ENCODE measurements around the gene RCC2.
A peak's percentile ranks its signal among the peaks of the same experiment; 100 is the strongest.
"Not testable (repeated sequence)": the region's sequence is repeated elsewhere in the genome, so short reads cannot be mapped to it uniquely, and the experiment has no call there.

RCC2 gene

GRCh38 chr1:17425806-17426600 is 13.5 kb downstream of the RCC2 start:
- H3K4me3 ChIP-seq (ENCODE audit: low read depth, low read length), result no peak overlapping the region

GRCh38 chr1:17423781-17424245 is 15.7 kb downstream of the RCC2 start:
- no peak overlapping the region for H3K4me3 ChIP-seq (ENCODE audit: low read depth, low read length)
- no peak for DNase-seq (ENCODE audit: low read depth)

More at GRCh38 chr1:17425806-17426600, 13.5 kb downstream of the RCC2 start:
- DNase-seq (ENCODE audit: low read depth), result no peak

GRCh38 chr1:17422461-17422860 is 17.0 kb downstream of the RCC2 start:
- DNase-seq (ENCODE audit: low read depth), result no peak
- H3K4me3 ChIP-seq (ENCODE audit: low read depth, low read length), result no peak overlapping the region

GRCh38 chr1:17420391-17420918 is 19.0 kb downstream of the RCC2 start:
- DNase-seq (ENCODE audit: low read depth), result no peak
- H3K4me3 ChIP-seq (ENCODE audit: low read depth, low read length), result no peak overlapping the region

- no peak for DNase-seq (ENCODE audit: low read depth)
- H3K4me3 ChIP-seq (ENCODE audit: low read depth, low read length), result no peak overlapping the region
Measured at GRCh38 chr1:17419626-17420328, 19.7 kb downstream of the RCC2 start.

GRCh38 chr1:17416389-17416788 is 23.1 kb downstream of the RCC2 start:
- no peak overlapping the region for H3K4me3 ChIP-seq (ENCODE audit: low read depth, low read length)
- no peak for DNase-seq (ENCODE audit: low read depth)

GRCh38 chr1:17414022-17414421 is 25.5 kb downstream of the RCC2 start:
- no peak for DNase-seq (ENCODE audit: low read depth)

GRCh38 chr1:17412093-17412870 is 27.2 kb downstream of the RCC2 start:
- DNase-seq (ENCODE audit: low read depth), result no peak
- no peak overlapping the region for H3K4me3 ChIP-seq (ENCODE audit: low read depth, low read length)

More at GRCh38 chr1:17414022-17414421, 25.5 kb downstream of the RCC2 start:
- H3K4me3 ChIP-seq (ENCODE audit: low read depth, low read length), result no peak overlapping the region

- no peak overlapping the region for H3K4me3 ChIP-seq (ENCODE audit: low read depth, low read length)
- DNase-seq (ENCODE audit: low read depth), result no peak
Measured at GRCh38 chr1:17409391-17409811, 30.1 kb downstream of the RCC2 start.

- not testable (repeated sequence) for H3K4me3 ChIP-seq (ENCODE audit: low read depth, low read length); DNase-seq (ENCODE audit: low read depth)
Measured at GRCh38 chr1:17407786-17408514, 31.5 kb downstream of the RCC2 start.

- H3K4me3 ChIP-seq (ENCODE audit: low read depth, low read length); DNase-seq (ENCODE audit: low read depth): not testable (repeated sequence)
Measured at GRCh38 chr1:17406760-17407475, 32.6 kb downstream of the RCC2 start.

GRCh38 chr1:17405898-17406759 is 33.3 kb downstream of the RCC2 start:
- H3K4me3 ChIP-seq (ENCODE audit: low read depth, low read length), result no peak overlapping the region
- peak; percentile 7 for DNase-seq (ENCODE audit: low read depth)

- no peak overlapping the region for H3K4me3 ChIP-seq (ENCODE audit: low read depth, low read length)
- DNase-seq (ENCODE audit: low read depth), result no peak
Measured at GRCh38 chr1:17404820-17405219, 34.7 kb downstream of the RCC2 start.

GRCh38 chr1:17404034-17404684 is 35.3 kb downstream of the RCC2 start:
- no peak overlapping the region for H3K4me3 ChIP-seq (ENCODE audit: low read depth, low read length)
- no peak for DNase-seq (ENCODE audit: low read depth)

- no peak overlapping the region for H3K4me3 ChIP-seq (ENCODE audit: low read depth, low read length)
- DNase-seq (ENCODE audit: low read depth), result no peak
Measured at GRCh38 chr1:17403081-17403480, 36.4 kb downstream of the RCC2 start.

- DNase-seq (ENCODE audit: low read depth), result no peak
- no peak overlapping the region for H3K4me3 ChIP-seq (ENCODE audit: low read depth, low read length)
Measured at GRCh38 chr1:17401841-17402240, 37.6 kb downstream of the RCC2 start.

GRCh38 chr1:17400725-17401341 is 38.6 kb downstream of the RCC2 start:
- no peak overlapping the region for H3K4me3 ChIP-seq (ENCODE audit: low read depth, low read length)
- no peak for DNase-seq (ENCODE audit: low read depth)
